HepG2 (cell line): ENCODE measurements around the gene UST. TPM values are rescaled to one million over a fixed set of nuclear protein-coding genes. Genes with fewer than 3 reads are reported as not detected.

Experiments used
- ATAC-seq: fragments of 200-7000 bp; cut with Tn5 transposase; 3 replicates; pipeline ENCODE4 v1.9.1; 2020; ENCODE audit warnings: mild to moderate bottlenecking, moderate library complexity
- BruUV-seq: library from RNA; stranded (reverse); fragments of 400-500 nt; replicated peaks from 2 replicates; lab custom pipeline; 2021; lab: Mats Ljungman, UMichigan
- CTCF ChIA-PET: fragments of 300-600 bp; formaldehyde crosslinking; extraction: SDS; loops from one replicate; lab custom pipeline; 2021; ENCODE audit warnings: low total read pairs, inconsistent platforms, low intra/inter-chr PET ratio; lab: Yijun Ruan, JAX
- POLR2A ChIA-PET: fragments of 350-600 bp; sonication (Branson Sonifier 250); formaldehyde crosslinking; loops from one replicate; lab custom pipeline; 2020; ENCODE audit warnings: antibody characterized with exemption, inconsistent platforms; lab: Yijun Ruan, JAX
- DNase-seq: peaks from one replicate; pipeline ENCODE4 v3.0.0-alpha.2; 2015; ENCODE audit warnings: low spot score
- FAIRE-seq: peaks from 3 replicates; lab custom pipeline; 2011; peaks lifted over from hg19 to GRCh38; lab: Jason Lieb, UNC
- H2AFZ ChIP-seq: one replicate; pipeline ENCODE4 v1.6.1; 2011; ENCODE audit warnings: low read length, inconsistent platforms
- H3K27ac ChIP-seq: fragments of 300-600 bp; 3 replicates; pipeline ENCODE4 v1.8.0; 2011; ENCODE audit warnings: mixed run types, mild to moderate bottlenecking, mixed read lengths, low read length, inconsistent platforms; ENCODE audit not compliant: insufficient read depth; ENCODE audit errors: extremely low read length
- H3K27me3 ChIP-seq, 2 experiments: fragments of 200-600 bp in 1 of 2; 2 replicates in 1 of 2; 3 replicates in 1 of 2; pipeline versions ENCODE4 v1.6.0 to v1.8.0; 2011; ENCODE audit warnings: low read length in 2 of 2, mild to moderate bottlenecking in 2 of 2, moderate library complexity in 2 of 2, inconsistent platforms in 1 of 2; ENCODE audit not compliant: insufficient read depth in 2 of 2, control insufficient read depth in 1 of 2
- H3K36me3 ChIP-seq, 2 experiments: fragments of 200-600 bp in 1 of 2; replicated peaks in 1 of 2; 2 replicates in 1 of 2; 3 replicates in 1 of 2; pipeline versions ENCODE4 v1.5.1 to v1.8.0; 2011; ENCODE audit warnings: low read length in 2 of 2, inconsistent platforms in 1 of 2; ENCODE audit not compliant: insufficient read depth in 2 of 2, control insufficient read depth in 1 of 2
- H3K4me1 ChIP-seq: 2 replicates; pipeline ENCODE4 v1.5.1; 2012; ENCODE audit warnings: low read length, inconsistent platforms; ENCODE audit not compliant: insufficient read depth
- H3K4me2 ChIP-seq: 2 replicates; pipeline ENCODE4 v1.6.0; 2011; ENCODE audit warnings: low read depth, low read length, inconsistent platforms
- H3K4me3 ChIP-seq, 3 experiments: fragments of 200-600 bp in 1 of 3; sonication (generic), shearing (Covaris generic) in 1 of 3; replicated peaks in 1 of 3; 2 replicates each; pipeline ENCODE4 v1.5.1; 2011 to 2016; ENCODE audit warnings: low read length in 3 of 3, inconsistent platforms in 2 of 3, low read depth in 2 of 3, mild to moderate bottlenecking in 2 of 3, control low read depth in 1 of 3, mixed read lengths in 1 of 3; ENCODE audit not compliant: insufficient read depth in 1 of 3
- H3K79me2 ChIP-seq: one replicate; pipeline ENCODE4 v1.6.1; 2011; ENCODE audit warnings: low read length, inconsistent platforms; ENCODE audit not compliant: insufficient read depth
- H3K9ac ChIP-seq: 2 replicates; pipeline ENCODE4 v1.6.0; 2011; ENCODE audit warnings: mild to moderate bottlenecking, low read depth, low read length, inconsistent platforms; ENCODE audit not compliant: insufficient read depth
- H3K9me3 ChIP-seq: 2 replicates; pipeline ENCODE4 v1.5.1; 2012; ENCODE audit warnings: mild to moderate bottlenecking, low read length
- H4K20me1 ChIP-seq: 2 replicates; pipeline ENCODE4 v1.6.0; 2011; ENCODE audit warnings: inconsistent platforms, mild to moderate bottlenecking, low read length, moderate library complexity; ENCODE audit not compliant: insufficient read depth
- GPN1 ChIP-seq: sonication (generic); formaldehyde crosslinking; IDR thresholded peaks from 2 replicates; pipeline ENCODE4 v1.5.1; 2020; ENCODE audit warnings: missing genetic modification reagents, borderline replicate concordance
- ZFX ChIP-seq: sonication (generic); formaldehyde crosslinking; IDR thresholded peaks from 2 replicates; pipeline ENCODE4 v1.4.0; 2020; ENCODE audit warnings: mild to moderate bottlenecking, low read depth, missing genetic modification reagents, moderate library complexity
- WGBS: methylation state at CpG from one replicate; pipeline ENCODE4 v1.1.6; 2017; ENCODE audit warnings: low lambda C conversion rate; 5-methylcytosine and 5-hydroxymethylcytosine counted together
- in situ Hi-C: cut with HindIII; loops from 2 replicates; pipeline ENCODE4 v1.10.0; 2017; ENCODE audit warnings: low pct_unique_long_range_greater_than_20kb; ENCODE audit not compliant: extremely low pct_ligation_motif_present
- intact Hi-C: fragments of 100-400 bp; cut with micrococcal nuclease; formaldehyde crosslinking; loops from one replicate; pipeline ENCODE4 v1.10.0; 2022; ENCODE audit not compliant: unreplicated experiment
- polyA plus RNA-seq, 8 experiments: library from polyadenylated mRNA; depleted of rRNA in 3 of 8; stranded (reverse) in 7 of 8; unstranded in 1 of 8; fragments of >200 nt; fragmentation: Illumina TruSeq in 4 of 8; extraction: Trizol in 4 of 8; gene quantifications; 2 replicates each; pipeline versions ENCODE4 v1.2.1 to v1.2.3, GENCODE V29; 2011 to 2016; ENCODE audit warnings: low read depth in 4 of 8, missing spikeins in 1 of 8, mixed read lengths in 1 of 8; ENCODE audit not compliant: insufficient read depth in 1 of 8
- total RNA-seq, 5 experiments: library from RNA; depleted of rRNA; stranded (reverse); fragments of >200 nt; fragmentation: Illumina TruSeq; extraction: Trizol; gene quantifications; 2 replicates each; pipeline ENCODE4 v1.2.3, GENCODE V29; 2016; ENCODE audit warnings: low read depth in 1 of 5
- TF ChIP-seq, protein P1 (sequence below), 2 experiments: sonication (generic) in 1 of 2; formaldehyde crosslinking in 1 of 2; IDR thresholded peaks; 2 replicates each; pipeline versions ENCODE4 v1.4.0 to v1.6.1; 2016 to 2020; ENCODE audit warnings: borderline replicate concordance in 1 of 2, low read depth in 1 of 2, mild to moderate bottlenecking in 1 of 2, missing genetic modification reagents in 1 of 2

Gene UST
- total and polyA plus RNA-seq, 2 of the 13 experiments (the other 11 are each of a cell fraction or from before 2014, with no cell fraction given) = 0.27 TPM; not detected in 1

DNA sequence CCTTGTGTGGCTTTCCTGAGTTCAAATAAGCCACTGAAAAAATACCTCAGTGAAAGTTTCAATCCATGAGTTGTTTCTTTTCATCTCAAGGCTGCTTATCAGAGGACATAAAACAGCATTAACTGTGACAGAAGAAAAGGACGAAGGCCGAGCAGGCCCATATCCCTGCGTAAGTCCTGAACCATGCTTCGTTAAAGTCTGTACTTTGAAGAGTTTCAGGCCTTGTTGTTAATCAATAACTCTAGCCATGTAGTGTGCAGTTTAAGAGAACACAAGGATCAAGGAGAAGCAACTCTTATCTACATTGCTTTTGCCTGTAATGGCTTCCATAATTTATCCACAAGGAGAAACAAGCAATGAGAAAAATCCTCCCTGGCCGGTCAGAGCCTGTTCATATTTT, 165.4 kb downstream of the UST start:
- WGBS = 3% methylated on average over 5 of the region's 5 CpGs
- CTCF ChIA-PET = no interaction called here
- Histone ChIP-seq H3K4me1 (no peaks in the 10 kb centered on the region; the same call in 1 of the 2 replicates), H4K20me1 (no peaks in the 10 kb centered on the region), H3K79me2 (no peaks in the 10 kb centered on the region), H3K27ac (no peak overlapping the region), H3K4me3 (no peak overlapping the region), H3K36me3 (no peaks in the 10 kb centered on the region), H3K9me3 (no peaks in the 10 kb centered on the region), H3K4me2 (no peak overlapping the region), H3K9ac (no peak overlapping the region), H3K27me3 (peaks cover 0 to 11% of the 10 kb centered on the region in 2 experiments; a peak in 2 of 5 replicates), H2AFZ (no peak overlapping the region)
- in situ Hi-C loops (no loop called here), intact Hi-C loops (no loop called here)
- DNase-seq (no peak), ATAC-seq (peak; percentile 75), FAIRE-seq (no peak)
- no TSS peak for BruUV-seq
- POLR2A ChIA-PET = no interaction called here
- 0 out of 2 replicates have a peak, but pooled peaks have one; percentile 32 for TF ChIP-seq ZFX (CRISPR knock-in tag)
- TF ChIP-seq GPN1 (CRISPR knock-in tag) = no peak
- TF ChIP-seq, protein P1, sequence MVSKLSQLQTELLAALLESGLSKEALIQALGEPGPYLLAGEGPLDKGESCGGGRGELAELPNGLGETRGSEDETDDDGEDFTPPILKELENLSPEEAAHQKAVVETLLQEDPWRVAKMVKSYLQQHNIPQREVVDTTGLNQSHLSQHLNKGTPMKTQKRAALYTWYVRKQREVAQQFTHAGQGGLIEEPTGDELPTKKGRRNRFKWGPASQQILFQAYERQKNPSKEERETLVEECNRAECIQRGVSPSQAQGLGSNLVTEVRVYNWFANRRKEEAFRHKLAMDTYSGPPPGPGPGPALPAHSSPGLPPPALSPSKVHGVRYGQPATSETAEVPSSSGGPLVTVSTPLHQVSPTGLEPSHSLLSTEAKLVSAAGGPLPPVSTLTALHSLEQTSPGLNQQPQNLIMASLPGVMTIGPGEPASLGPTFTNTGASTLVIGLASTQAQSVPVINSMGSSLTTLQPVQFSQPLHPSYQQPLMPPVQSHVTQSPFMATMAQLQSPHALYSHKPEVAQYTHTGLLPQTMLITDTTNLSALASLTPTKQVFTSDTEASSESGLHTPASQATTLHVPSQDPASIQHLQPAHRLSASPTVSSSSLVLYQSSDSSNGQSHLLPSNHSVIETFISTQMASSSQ (IDR thresholded peaks at IDR 0.05; ENCODE audit: low read depth) = 0 out of 2 replicates have a peak, but pooled peaks have one; percentile 25
- TF ChIP-seq, protein P1 (CRISPR knock-in tag; IDR thresholded peaks at IDR 0.05; ENCODE audit: borderline replicate concordance) = no peak
